Endothelial cell of umbilical vein (primary cell): ENCODE measurements around the gene ADGRL3. TPM values are rescaled to one million over a fixed set of nuclear protein-coding genes. Genes with fewer than 3 reads are reported as not detected.

Source experiments
- BruUV-seq: library from RNA; stranded (reverse); fragments of 400-500 nt; replicated peaks from 2 replicates; lab custom pipeline; 2021; lab: Mats Ljungman, UMichigan
- CTCF ChIA-PET: fragments of 300-600, 350-600 bp; sonication (Branson Sonifier 250); formaldehyde crosslinking; loops from one replicate; lab custom pipeline; 2021; ENCODE audit warnings: antibody characterized with exemption, inconsistent platforms; lab: Charles Lee
- POLR2A ChIA-PET: fragments of 300-600, 350-600 bp; sonication (Branson Sonifier 250); formaldehyde crosslinking; loops from one replicate; lab custom pipeline; 2021; ENCODE audit warnings: antibody characterized with exemption, inconsistent platforms; lab: Charles Lee
- DNase-seq: peaks from one replicate; pipeline ENCODE4 v3.0.0-alpha.2; 2011; ENCODE audit warnings: low read depth, low spot score
- FAIRE-seq: peaks from 2 replicates; lab custom pipeline; 2011; peaks lifted over from hg19 to GRCh38; lab: Jason Lieb, UNC
- H2AFZ ChIP-seq: 2 replicates; pipeline ENCODE4 v1.6.0; 2012; ENCODE audit warnings: low read depth, low read length, control low read depth, inconsistent platforms
- H3K27ac ChIP-seq: 2 replicates; pipeline ENCODE4 v1.5.1; 2011; ENCODE audit warnings: low read depth, mild to moderate bottlenecking, control low read depth, low read length, moderate library complexity; ENCODE audit not compliant: insufficient read depth
- H3K27me3 ChIP-seq, 2 experiments: 2 replicates each; pipeline versions ENCODE4 v1.6.0 to v1.6.1; 2011; ENCODE audit warnings: low read length in 2 of 2, mixed read lengths in 1 of 2; ENCODE audit not compliant: control insufficient read depth in 2 of 2, insufficient read depth in 2 of 2
- H3K36me3 ChIP-seq, 2 experiments: 2 replicates in 1 of 2; 3 replicates in 1 of 2; pipeline ENCODE4 v1.5.1; 2011; ENCODE audit warnings: low read length in 2 of 2, mild to moderate bottlenecking in 1 of 2, moderate library complexity in 1 of 2; ENCODE audit not compliant: control insufficient read depth in 2 of 2, insufficient read depth in 2 of 2; ENCODE audit errors: extremely low read depth in 1 of 2
- H3K4me1 ChIP-seq: 3 replicates; pipeline ENCODE4 v1.5.1; 2011; ENCODE audit warnings: mild to moderate bottlenecking, low read length; ENCODE audit not compliant: control insufficient read depth, insufficient read depth; ENCODE audit errors: extremely low read depth
- H3K4me2 ChIP-seq: 2 replicates; pipeline ENCODE4 v1.6.1; 2011; ENCODE audit warnings: low read length, control low read depth, mixed read lengths; ENCODE audit not compliant: insufficient read depth
- H3K4me3 ChIP-seq, 3 experiments: fragments of 200-600 bp in 1 of 3; sonication (generic), shearing (Covaris generic) in 1 of 3; replicated peaks in 1 of 3; 2 replicates each; pipeline ENCODE4 v1.5.1; 2011 to 2016; ENCODE audit warnings: control low read depth in 3 of 3, low read length in 3 of 3, mild to moderate bottlenecking in 2 of 3, inconsistent platforms in 1 of 3, low read depth in 1 of 3, moderate library complexity in 1 of 3; ENCODE audit not compliant: insufficient read depth in 1 of 3
- H3K79me2 ChIP-seq: 2 replicates; pipeline ENCODE4 v1.6.0; 2012; ENCODE audit warnings: low read length, inconsistent platforms; ENCODE audit not compliant: control insufficient read depth, insufficient read depth
- H3K9ac ChIP-seq: replicated peaks from 2 replicates; pipeline ENCODE3; 2011; ENCODE audit warnings: low read length, control low read depth; ENCODE audit not compliant: insufficient read depth; ENCODE audit errors: extremely low read depth
- H3K9me1 ChIP-seq: replicated peaks from 3 replicates; pipeline ENCODE4 v1.6.0; 2011; ENCODE audit warnings: mild to moderate bottlenecking, low read length; ENCODE audit not compliant: control insufficient read depth, insufficient read depth; ENCODE audit errors: extremely low read depth
- H3K9me3 ChIP-seq: replicated peaks from 2 replicates; pipeline ENCODE4 v1.5.1; 2012; ENCODE audit warnings: low read length, inconsistent platforms; ENCODE audit not compliant: control insufficient read depth, insufficient read depth
- H4K20me1 ChIP-seq: replicated peaks from 2 replicates; pipeline ENCODE3; 2011; ENCODE audit warnings: mild to moderate bottlenecking, low read length; ENCODE audit not compliant: control insufficient read depth, insufficient read depth; ENCODE audit errors: extremely low read depth
- CTCF ChIP-seq, 2 donors: IDR thresholded peaks; 1 replicate in 1 of 2; 2 replicates in 1 of 2; pipeline ENCODE4 v1.5.1; 2011; ENCODE audit warnings: low read length in 2 of 2, mild to moderate bottlenecking in 2 of 2, moderate library complexity in 2 of 2, control low read depth in 1 of 2, inconsistent platforms in 1 of 2, low read depth in 1 of 2; ENCODE audit not compliant: insufficient read depth in 1 of 2; ENCODE audit errors: extremely low read depth in 1 of 2
- EZH2 ChIP-seq: IDR thresholded peaks from 2 replicates; pipeline ENCODE4 v1.6.1; 2012; ENCODE audit warnings: borderline replicate concordance, low read depth, mild to moderate bottlenecking, moderate library complexity, low read length, inconsistent platforms; ENCODE audit not compliant: severe bottlenecking
- FOS ChIP-seq: IDR thresholded peaks from 2 replicates; pipeline ENCODE4 v1.6.1; 2011; ENCODE audit warnings: mild to moderate bottlenecking, low read length, moderate library complexity, borderline replicate concordance; ENCODE audit not compliant: insufficient read depth
- GATA2 ChIP-seq: IDR thresholded peaks from 2 replicates; pipeline ENCODE4 v1.7.0; 2011; ENCODE audit warnings: low read depth, mild to moderate bottlenecking, moderate library complexity, mixed read lengths, low read length; ENCODE audit not compliant: insufficient read length, insufficient read depth
- JUN ChIP-seq: IDR thresholded peaks from 2 replicates; pipeline ENCODE4 v1.6.1; 2011; ENCODE audit warnings: borderline replicate concordance, low read depth; ENCODE audit not compliant: insufficient read length, insufficient read depth
- MAX ChIP-seq: IDR thresholded peaks from 2 replicates; pipeline ENCODE4 v1.6.1; 2011; ENCODE audit not compliant: insufficient read depth, insufficient read length
- MYC ChIP-seq: IDR thresholded peaks from one replicate; pipeline ENCODE4 v1.6.1; 2011; ENCODE audit warnings: mild to moderate bottlenecking, low read depth, low read length
- POLR2A ChIP-seq: IDR thresholded peaks from 2 replicates; pipeline ENCODE4 v1.6.1; 2012; ENCODE audit warnings: low read depth, mild to moderate bottlenecking, control low read depth, low read length
- POLR2AphosphoS5 ChIP-seq: IDR thresholded peaks from 2 replicates; pipeline ENCODE4 v1.6.1; 2012; ENCODE audit warnings: low read depth, mild to moderate bottlenecking, control low read depth, low read length, moderate library complexity; ENCODE audit not compliant: insufficient read depth
- dilution Hi-C: fragments of 300-500 bp; cut with MboI; formaldehyde crosslinking; loops from one replicate; pipeline ENCODE4 v1.15.0; 2019; ENCODE audit warnings: low sequenced_read_pairs; ENCODE audit not compliant: extremely low pct_ligation_motif_present
- intact Hi-C: fragments of 100-400 bp; cut with micrococcal nuclease; formaldehyde crosslinking; loops from one replicate; pipeline ENCODE4 v1.10.0; 2022
- polyA plus RNA-seq, 4 experiments: library from polyadenylated mRNA; depleted of rRNA in 3 of 4; stranded (reverse) in 3 of 4; unstranded in 1 of 4; fragments of >200 nt; gene quantifications; 2 replicates each; pipeline versions ENCODE4 v1.2.1 to v1.2.3, GENCODE V29; 2011 to 2012; ENCODE audit warnings: missing spikeins in 1 of 4
- total RNA-seq: library from RNA; stranded (reverse); gene quantifications from 2 replicates; pipeline ENCODE4 v1.2.3, GENCODE V29; 2021

ADGRL3 gene
- total and polyA plus RNA-seq, 2 donors (not counting 3 experiments of a cell fraction or from before 2014, with no cell fraction given), result not detected

GRCh38 chr4:61473306-61473705 is 273.2 kb downstream of the ADGRL3 start:
- no peak overlapping the region for H3K4me2 ChIP-seq
- no peaks in the 10 kb centered on the region for H3K27me3 ChIP-seq
- H3K36me3 ChIP-seq, result no peaks in the 10 kb centered on the region
- ChIA-PET CTCF (no interaction called here), POLR2A (no interaction called here)
- no peak for FAIRE-seq
- H3K9me3 ChIP-seq, result no peaks in the 10 kb centered on the region
- no peak for DNase-seq
- no peaks in the 10 kb centered on the region for H3K9me1 ChIP-seq
- no TSS peak for BruUV-seq
- H3K9ac ChIP-seq, result no peak overlapping the region
- TF ChIP-seq POLR2AphosphoS5 (no peak), JUN (no peak), FOS (no peak), CTCF (IDR thresholded peaks at IDR 0.05; ENCODE audit: extremely low read depth in 1 of 2, insufficient read depth in 1 of 2, low read depth in 1 of 2, low read length in 2 of 2) (no peak), GATA2 (no peak), EZH2 (no peak), MYC (no peak), POLR2A (no peak), MAX (no peak)
- no peaks in the 10 kb centered on the region for H3K4me1 ChIP-seq
- dilution Hi-C loops, result no loop called here
- H4K20me1 ChIP-seq, result no peaks in the 10 kb centered on the region
- intact Hi-C loops, result no loop called here
- H3K79me2 ChIP-seq, result no peaks in the 10 kb centered on the region
- no peak overlapping the region for H3K4me3 ChIP-seq
- H2AFZ ChIP-seq, result no peak overlapping the region
- no peak overlapping the region for H3K27ac ChIP-seq
